Rectal smooth muscle tissue (tissue), 1 donor: Measurements from ENCODE around the gene ZBTB39.

Experiments used
- H3K27ac ChIP-seq: one replicate; pipeline ENCODE4 v1.7.0; 2013; ENCODE audit warnings: low read depth, low read length, inconsistent platforms
- H3K27me3 ChIP-seq: one replicate; pipeline ENCODE4 v1.7.0; 2013; ENCODE audit warnings: low read length; ENCODE audit not compliant: control insufficient read depth, insufficient read depth
- H3K36me3 ChIP-seq: one replicate; pipeline ENCODE4 v1.7.0; 2013; ENCODE audit warnings: low read length; ENCODE audit not compliant: control insufficient read depth, insufficient read depth
- H3K4me1 ChIP-seq: one replicate; pipeline ENCODE4 v1.7.0; 2013; ENCODE audit warnings: low read length; ENCODE audit not compliant: control insufficient read depth, insufficient read depth
- H3K4me3 ChIP-seq: one replicate; pipeline ENCODE4 v1.7.0; 2013; ENCODE audit warnings: low read length
- H3K9ac ChIP-seq: one replicate; pipeline ENCODE4 v1.7.0; 2013; ENCODE audit warnings: low read length

The ZBTB39 gene

GRCh38 chr12:56957229-56958052, 48.9 kb downstream of the ZBTB39 start, which contains the start of gene RDH16:
TSS of gene RDH16 (minus strand) at chr12:56957608. CDS start at chr12:56957462, 146 bp downstream.
- Histone ChIP-seq H3K9ac (no peak within 1 kb of the TSS), H3K4me1 (no peaks in the 10 kb centered on the region), H3K36me3 (no peaks in the 10 kb centered on the region), H3K27me3 (no peaks in the 10 kb centered on the region), H3K4me3 (no peak within 1 kb of the TSS), H3K27ac (no peak within 1 kb of the TSS)

- Histone ChIP-seq H3K36me3 (no peaks in the 10 kb centered on the region), H3K9ac (no peak overlapping the region)
Observed at GRCh38 chr12:56955631-56956256, 50.6 kb downstream of the ZBTB39 start.

GRCh38 chr12:56954958-56955355, 51.4 kb downstream of the ZBTB39 start:
- Histone ChIP-seq H3K36me3 (no peaks in the 10 kb centered on the region), H3K27ac (no peak overlapping the region)

More at GRCh38 chr12:56955631-56956256, 50.6 kb downstream of the ZBTB39 start:
- no peak overlapping the region for H3K27ac ChIP-seq
- H3K4me1 ChIP-seq, result no peaks in the 10 kb centered on the region
- H3K4me3 ChIP-seq, result no peak overlapping the region
- no peaks in the 10 kb centered on the region for H3K27me3 ChIP-seq

GRCh38 chr12:56954057-56954957, 52.0 kb downstream of the ZBTB39 start:
- Histone ChIP-seq H3K27me3 (no peaks in the 10 kb centered on the region), H3K27ac (no peak overlapping the region), H3K36me3 (no peaks in the 10 kb centered on the region), H3K4me1 (no peaks in the 10 kb centered on the region), H3K4me3 (no peak overlapping the region), H3K9ac (no peak overlapping the region)

More at GRCh38 chr12:56954958-56955355, 51.4 kb downstream of the ZBTB39 start:
- H3K4me1 ChIP-seq, result no peaks in the 10 kb centered on the region
- H3K4me3 ChIP-seq, result no peak overlapping the region
- no peak overlapping the region for H3K9ac ChIP-seq
- no peaks in the 10 kb centered on the region for H3K27me3 ChIP-seq

- no peak overlapping the region for H3K4me3 ChIP-seq
- no peaks in the 10 kb centered on the region for H3K27me3 ChIP-seq
- H3K27ac ChIP-seq, result no peak overlapping the region
- no peaks in the 10 kb centered on the region for H3K36me3 ChIP-seq
- H3K4me1 ChIP-seq, result no peaks in the 10 kb centered on the region
- no peak overlapping the region for H3K9ac ChIP-seq
Observed at GRCh38 chr12:56953314-56953713, 53.0 kb downstream of the ZBTB39 start.

- H3K27ac ChIP-seq, result no peak overlapping the region
- H3K27me3 ChIP-seq, result no peaks in the 10 kb centered on the region
- no peaks in the 10 kb centered on the region for H3K4me1 ChIP-seq
- H3K4me3 ChIP-seq, result no peak overlapping the region
- no peaks in the 10 kb centered on the region for H3K36me3 ChIP-seq
- H3K9ac ChIP-seq, result no peak overlapping the region
Observed at GRCh38 chr12:56951582-56952339, 54.6 kb downstream of the ZBTB39 start.

GRCh38 chr12:56948881-56949280, 57.5 kb downstream of the ZBTB39 start:
- Histone ChIP-seq H3K4me3 (no peak overlapping the region), H3K36me3 (no peaks in the 10 kb centered on the region), H3K27ac (no peak overlapping the region), H3K4me1 (no peaks in the 10 kb centered on the region), H3K9ac (no peak overlapping the region), H3K27me3 (no peaks in the 10 kb centered on the region)
